ENCODE measurements around the gene LDLRAD3.
A peak's percentile ranks its signal among the peaks of the same experiment; 100 is the strongest.

The LDLRAD3 gene, protein sequence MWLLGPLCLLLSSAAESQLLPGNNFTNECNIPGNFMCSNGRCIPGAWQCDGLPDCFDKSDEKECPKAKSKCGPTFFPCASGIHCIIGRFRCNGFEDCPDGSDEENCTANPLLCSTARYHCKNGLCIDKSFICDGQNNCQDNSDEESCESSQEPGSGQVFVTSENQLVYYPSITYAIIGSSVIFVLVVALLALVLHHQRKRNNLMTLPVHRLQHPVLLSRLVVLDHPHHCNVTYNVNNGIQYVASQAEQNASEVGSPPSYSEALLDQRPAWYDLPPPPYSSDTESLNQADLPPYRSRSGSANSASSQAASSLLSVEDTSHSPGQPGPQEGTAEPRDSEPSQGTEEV

DNA sequence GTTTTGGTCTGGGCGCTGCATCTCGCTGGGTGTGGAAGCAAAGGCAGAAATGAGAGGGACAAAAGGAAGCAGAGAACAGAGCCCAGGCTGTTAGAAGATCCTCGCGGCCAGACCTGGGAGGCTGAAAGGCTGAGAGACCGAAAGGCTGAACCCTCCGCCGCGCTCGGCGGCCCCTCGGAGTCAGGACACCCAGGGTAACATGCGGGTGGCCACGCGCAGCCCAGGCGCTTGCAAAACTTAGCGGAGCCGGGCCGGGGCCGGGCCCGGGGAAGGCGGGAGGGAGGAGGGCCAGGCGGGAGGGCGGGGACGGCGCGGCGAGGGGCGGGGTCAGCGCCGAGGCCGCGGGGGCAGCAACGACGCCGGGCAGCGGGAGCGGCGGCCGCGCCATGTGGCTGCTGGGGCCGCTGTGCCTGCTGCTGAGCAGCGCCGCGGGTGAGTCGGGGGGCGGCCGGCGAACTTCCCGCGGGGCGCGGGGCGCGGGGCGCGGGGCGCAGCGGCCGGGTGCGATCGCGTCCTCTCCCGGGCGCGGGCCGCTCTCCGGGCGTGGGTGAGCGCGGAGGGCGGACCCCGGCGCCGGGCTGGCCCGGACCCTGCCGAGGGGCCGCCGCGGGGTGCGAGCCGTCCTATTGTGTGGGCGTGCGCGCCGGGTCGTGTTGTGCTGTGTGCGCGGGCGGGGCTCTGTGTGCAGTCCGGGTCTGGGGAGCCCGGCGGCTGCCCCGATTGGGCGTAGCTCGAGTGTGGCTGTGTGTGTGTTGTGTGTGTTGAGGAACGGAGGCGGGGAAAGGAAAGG, at the start of gene LDLRAD3:
Gene LDLRAD3 (plus strand): TSS at position 350 of the 790 bp plus-strand sequence. CDS start 37 bp downstream, at position 387.
- in situ Hi-C loops (cut with MboI; ENCODE audit: low sequenced_read_pairs, unreplicated experiment), result no loop called here
- TF ChIP-seq, protein P1, sequence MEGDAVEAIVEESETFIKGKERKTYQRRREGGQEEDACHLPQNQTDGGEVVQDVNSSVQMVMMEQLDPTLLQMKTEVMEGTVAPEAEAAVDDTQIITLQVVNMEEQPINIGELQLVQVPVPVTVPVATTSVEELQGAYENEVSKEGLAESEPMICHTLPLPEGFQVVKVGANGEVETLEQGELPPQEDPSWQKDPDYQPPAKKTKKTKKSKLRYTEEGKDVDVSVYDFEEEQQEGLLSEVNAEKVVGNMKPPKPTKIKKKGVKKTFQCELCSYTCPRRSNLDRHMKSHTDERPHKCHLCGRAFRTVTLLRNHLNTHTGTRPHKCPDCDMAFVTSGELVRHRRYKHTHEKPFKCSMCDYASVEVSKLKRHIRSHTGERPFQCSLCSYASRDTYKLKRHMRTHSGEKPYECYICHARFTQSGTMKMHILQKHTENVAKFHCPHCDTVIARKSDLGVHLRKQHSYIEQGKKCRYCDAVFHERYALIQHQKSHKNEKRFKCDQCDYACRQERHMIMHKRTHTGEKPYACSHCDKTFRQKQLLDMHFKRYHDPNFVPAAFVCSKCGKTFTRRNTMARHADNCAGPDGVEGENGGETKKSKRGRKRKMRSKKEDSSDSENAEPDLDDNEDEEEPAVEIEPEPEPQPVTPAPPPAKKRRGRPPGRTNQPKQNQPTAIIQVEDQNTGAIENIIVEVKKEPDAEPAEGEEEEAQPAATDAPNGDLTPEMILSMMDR (IDR thresholded peaks at IDR 0.05; ENCODE audit: borderline replicate concordance, control extremely low read depth, extremely low read depth, insufficient read depth, missing control alignments), result no peak
- DNase-seq (ENCODE audit: low spot score), result peak; percentile 87

DNA sequence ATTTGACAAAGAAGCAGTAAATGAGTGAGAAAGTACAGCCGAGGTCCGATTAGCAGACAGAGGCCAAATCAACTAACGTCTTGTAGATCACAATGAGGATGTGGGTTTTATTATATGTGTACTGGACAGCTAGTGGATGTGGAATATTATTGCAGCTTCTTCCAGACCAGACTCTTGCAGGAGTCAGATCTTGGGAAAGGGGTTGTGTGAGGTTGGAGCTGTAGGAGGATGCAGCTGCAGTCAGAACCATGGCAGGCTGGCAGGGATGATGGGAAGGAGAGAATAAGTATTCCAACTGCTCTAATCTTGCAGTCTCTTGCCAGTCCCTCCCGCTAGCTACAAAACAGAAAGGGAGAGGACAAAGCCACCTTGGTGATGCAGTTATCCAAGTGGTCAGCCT, 46.8 kb upstream of the LDLRAD3 start:
- in situ Hi-C loops (cut with MboI; ENCODE audit: low sequenced_read_pairs, unreplicated experiment), result no loop called here
- TF ChIP-seq, protein P1 (IDR thresholded peaks at IDR 0.05; ENCODE audit: borderline replicate concordance, control extremely low read depth, extremely low read depth, insufficient read depth, missing control alignments), result no peak
- no peak for DNase-seq (ENCODE audit: low spot score)

DNA sequence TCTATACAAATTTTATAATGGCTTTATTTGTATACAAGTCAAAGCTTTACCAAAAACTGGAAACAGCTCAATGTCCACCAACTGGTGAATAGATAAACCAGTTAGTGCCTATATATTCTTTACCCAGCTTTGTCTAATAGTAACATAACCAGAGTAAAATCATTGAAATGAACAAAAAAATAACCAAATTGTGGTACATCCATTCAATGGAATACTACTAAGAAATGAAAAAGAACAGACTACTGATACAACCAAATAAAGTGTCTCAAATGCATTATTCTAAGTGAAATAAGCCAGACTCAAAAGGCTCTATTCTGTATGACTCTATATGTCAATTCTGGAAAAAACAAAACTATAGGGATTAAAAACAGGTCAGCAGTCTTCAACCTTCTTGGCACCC, 40.9 kb upstream of the LDLRAD3 start:
- in situ Hi-C loops (cut with MboI; ENCODE audit: low sequenced_read_pairs, unreplicated experiment), result no loop called here
- no peak for DNase-seq (ENCODE audit: low spot score)

DNA sequence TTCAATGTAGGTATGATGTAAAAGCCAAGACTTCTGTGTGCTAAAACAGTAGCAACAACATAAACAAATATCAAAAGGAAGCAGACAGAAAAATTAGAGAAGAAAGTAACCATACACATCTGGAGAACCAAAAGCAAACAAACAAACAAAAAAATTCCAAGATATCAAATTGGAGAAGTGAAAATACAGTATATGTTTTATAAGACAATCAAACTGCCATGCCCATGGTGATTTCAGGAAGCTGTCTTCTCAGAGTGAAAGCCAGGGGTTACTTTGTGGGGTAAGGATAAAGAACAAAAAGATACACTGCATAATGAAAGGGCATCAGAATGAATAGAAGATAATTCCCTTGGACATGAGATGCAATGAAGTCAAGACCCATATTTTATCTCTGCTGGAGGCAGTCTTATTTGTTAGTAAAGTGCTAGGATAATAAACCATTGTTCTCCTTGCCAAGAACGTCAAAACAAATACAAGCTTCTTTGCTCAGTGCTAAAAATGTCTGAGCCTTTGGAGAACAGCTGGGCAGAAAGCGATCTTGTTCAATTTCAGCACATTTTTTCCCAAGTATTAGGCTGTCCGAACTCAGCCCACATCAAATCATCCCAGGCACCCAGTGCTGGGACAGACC, 38.1 kb upstream of the LDLRAD3 start:
- TF ChIP-seq, protein P1 (IDR thresholded peaks at IDR 0.05; ENCODE audit: borderline replicate concordance, control extremely low read depth, extremely low read depth, insufficient read depth, missing control alignments), result no peak
- DNase-seq (ENCODE audit: low spot score), result no peak
- in situ Hi-C loops (cut with MboI; ENCODE audit: low sequenced_read_pairs, unreplicated experiment), result no loop called here

More for the DNA sequence above, 40.9 kb upstream of the LDLRAD3 start:
- TF ChIP-seq, protein P1 (IDR thresholded peaks at IDR 0.05; ENCODE audit: borderline replicate concordance, control extremely low read depth, extremely low read depth, insufficient read depth, missing control alignments), result no peak

DNA sequence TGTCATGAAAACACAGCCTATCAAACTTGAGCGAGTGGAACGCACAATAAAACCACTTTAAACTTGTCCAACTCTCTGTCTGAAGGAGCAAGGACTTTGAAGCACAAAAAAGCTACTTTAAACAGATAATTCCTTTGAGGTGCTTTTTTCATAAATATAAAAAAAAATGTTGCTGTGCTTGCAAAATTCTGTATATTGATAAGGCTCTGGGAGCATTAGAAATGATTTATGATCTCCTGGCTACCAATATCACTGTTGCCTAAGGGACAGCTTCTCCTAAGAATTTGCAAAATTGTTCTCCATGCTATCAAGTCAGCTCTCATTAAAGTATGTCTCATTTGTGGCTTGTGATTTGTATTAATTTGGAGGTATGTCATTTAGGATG, 37.6 kb upstream of the LDLRAD3 start:
- in situ Hi-C loops (cut with MboI; ENCODE audit: low sequenced_read_pairs, unreplicated experiment), result no loop called here
- TF ChIP-seq, protein P1 (IDR thresholded peaks at IDR 0.05; ENCODE audit: borderline replicate concordance, control extremely low read depth, extremely low read depth, insufficient read depth, missing control alignments), result no peak
- no peak for DNase-seq (ENCODE audit: low spot score)

DNA sequence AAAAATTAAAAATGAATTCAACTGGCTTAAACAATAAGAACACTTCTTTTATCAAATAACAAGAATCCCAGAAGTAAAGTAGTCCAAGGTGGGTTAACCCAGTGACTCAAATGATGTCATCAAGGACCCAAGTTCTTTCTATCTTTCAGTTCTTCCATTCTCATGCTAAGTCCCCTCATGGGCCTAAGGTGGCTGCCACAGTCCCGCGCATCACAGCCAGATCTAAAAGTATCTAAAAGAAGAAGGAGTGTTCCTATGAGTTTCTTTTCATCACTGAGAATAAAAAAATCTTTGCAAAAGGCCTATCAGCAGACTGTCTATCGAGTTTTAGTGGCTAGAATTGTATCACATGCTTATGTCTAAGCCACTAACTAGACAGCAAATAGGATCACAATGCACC, 37.2 kb upstream of the LDLRAD3 start:
- TF ChIP-seq, protein P1 (IDR thresholded peaks at IDR 0.05; ENCODE audit: borderline replicate concordance, control extremely low read depth, extremely low read depth, insufficient read depth, missing control alignments), result no peak
- in situ Hi-C loops (cut with MboI; ENCODE audit: low sequenced_read_pairs, unreplicated experiment), result no loop called here

More for the DNA sequence above, 37.2 kb upstream of the LDLRAD3 start:
- DNase-seq (ENCODE audit: low spot score), result no peak

Measured in GM13976 (cell line).